Inferior parietal cortex (tissue), 1 donor: Measurements from ENCODE around the gene PLGRKT.

Experiments
- DNase-seq: peaks from one replicate; pipeline ENCODE4 v3.0.0-alpha.2; 2016; ENCODE audit errors: extremely low spot score

PLGRKT gene

DNA sequence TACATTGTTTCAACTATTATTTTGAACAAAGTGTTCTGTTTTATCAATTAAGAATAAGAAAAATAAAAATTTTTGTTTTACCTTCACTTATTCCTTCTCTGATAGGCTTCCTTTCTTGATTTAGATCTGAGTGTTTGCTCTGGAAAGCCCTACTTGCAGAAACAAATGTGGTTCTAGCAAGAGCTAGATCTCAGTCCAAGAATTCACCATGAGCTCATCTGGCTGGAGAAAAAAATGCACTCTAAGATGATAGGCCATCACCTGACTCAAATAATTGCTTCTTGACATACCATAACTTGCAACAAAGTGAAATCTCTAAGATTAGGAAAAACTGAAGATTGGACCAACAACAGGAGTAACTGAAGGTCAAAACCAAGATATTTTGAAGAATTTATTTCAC lies 126.9 kb downstream of the PLGRKT start:
- no peak for DNase-seq
